ENCODE data around the gene POLR3A.
"Not testable (repeated sequence)": the region's sequence is repeated elsewhere in the genome, so short reads cannot be mapped to it uniquely, and the experiment has no call there.

The POLR3A gene

DNA sequence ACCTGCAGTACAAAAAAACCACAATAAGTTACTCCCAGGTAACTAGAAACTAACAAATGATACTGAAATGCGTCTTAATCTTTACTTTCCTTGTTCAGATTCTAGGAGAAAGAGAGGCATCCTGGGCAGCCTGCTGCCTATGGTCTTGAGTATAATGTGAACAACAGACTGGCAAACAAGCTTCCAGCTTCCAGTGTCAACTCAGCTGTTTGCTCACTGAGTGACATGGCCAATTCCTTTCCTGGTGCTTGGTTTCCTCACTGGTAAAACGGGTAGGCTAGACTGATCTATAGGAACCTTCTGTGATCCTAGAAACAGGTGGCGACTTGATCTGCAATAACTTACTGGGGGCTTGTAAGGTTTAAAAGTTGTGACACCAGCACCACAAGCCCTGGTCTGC, 10.1 kb downstream of the POLR3A start:
- no peak for DNase-seq (ENCODE audit: low read depth)

DNA sequence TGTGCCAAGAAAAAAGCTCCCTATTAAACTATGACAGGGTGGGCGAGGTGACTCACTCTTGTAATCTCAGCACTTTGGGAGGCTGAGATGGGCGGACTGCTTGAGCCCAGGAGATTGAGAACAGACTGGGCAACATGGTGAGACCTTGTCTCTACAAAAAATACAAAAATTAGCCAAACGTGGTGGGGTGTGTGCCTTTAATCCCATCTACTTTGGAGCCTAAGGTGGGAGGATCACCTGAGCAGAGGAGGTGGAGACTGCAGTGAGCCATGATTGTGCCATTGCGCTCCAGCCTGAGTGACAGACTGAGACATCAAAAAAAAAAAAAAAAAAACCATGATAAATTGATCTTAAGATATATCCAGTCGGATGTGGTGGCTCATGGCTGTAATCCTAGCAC, 11.5 kb downstream of the POLR3A start:
- no peak for DNase-seq (ENCODE audit: low read depth)

DNA sequence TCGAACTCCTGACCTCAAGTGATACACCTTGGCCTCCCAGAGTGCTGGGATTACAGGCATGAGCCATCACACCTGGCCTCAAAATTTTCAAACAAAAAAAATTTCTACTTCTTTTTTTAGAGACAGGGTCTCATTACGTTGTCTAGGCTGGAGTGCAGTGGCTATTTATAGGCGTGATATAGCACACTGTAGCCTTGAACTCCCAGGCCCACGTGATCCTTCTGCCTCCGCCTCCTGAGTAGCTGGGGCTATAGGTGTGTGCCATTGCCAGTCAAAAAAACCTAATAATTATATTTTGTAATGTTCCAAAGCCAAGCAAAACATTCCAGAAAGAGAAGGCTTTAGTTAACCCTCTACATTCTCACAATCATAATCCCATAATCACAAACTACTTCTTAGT, 13.8 kb downstream of the POLR3A start:
- DNase-seq (ENCODE audit: low read depth): no peak

DNA sequence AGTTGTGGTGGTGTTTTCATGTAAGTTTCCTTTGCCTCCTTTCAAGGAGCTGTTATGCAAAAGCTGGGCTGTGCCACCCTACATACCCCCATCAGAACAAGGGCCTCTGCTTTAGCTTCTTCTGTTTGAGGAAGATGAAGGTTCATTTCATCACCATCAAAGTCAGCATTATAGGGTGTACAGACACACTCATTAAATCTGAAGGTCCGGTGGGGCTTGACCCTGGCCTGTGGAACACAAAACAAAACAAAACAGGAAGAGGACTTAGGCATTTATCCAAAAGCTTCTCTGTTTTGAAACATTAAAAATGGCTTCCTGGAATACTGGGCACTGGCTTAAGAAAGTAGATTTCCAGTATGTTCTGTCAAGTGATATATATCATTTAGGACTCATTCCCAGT, 15.8 kb downstream of the POLR3A start:
- no peak for DNase-seq (ENCODE audit: low read depth)

DNA sequence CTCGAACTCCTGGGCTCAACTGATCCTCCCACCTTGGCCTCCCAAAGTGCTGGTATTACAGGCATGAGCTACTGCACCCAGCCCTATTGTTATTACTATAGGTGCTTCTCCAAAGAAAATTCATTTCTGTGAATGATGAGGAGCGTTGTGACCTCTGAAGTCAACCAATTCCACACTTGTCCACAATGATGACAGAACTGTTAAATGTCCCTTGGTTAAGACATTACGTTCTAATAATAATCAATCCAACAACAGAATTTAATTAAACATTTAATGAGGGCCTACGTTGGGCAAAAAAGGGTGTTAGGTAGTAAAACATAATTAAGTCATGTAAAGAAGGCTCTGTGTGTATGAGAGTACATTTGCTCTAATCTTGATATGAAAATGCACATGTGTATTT, 18.2 kb downstream of the POLR3A start:
- DNase-seq (ENCODE audit: low read depth): no peak

DNA sequence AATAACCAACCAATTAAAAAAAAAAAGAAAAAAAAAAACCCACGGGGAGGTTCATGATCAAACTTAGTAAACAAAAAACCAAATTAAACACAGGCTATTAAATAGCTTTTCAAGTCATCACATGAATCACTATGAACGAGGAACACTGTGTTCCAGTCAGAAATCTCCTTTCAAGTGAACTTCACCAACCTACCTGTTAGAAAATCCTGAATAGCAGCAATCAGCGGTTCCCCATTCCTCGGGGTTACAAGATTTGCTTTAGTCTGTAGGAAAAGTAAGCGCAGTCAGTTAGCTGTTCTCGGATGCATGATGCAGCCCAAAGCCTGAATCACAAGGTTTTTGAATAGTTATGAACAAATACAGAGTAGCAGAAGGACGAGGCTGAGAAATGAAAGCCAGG, 19.0 kb downstream of the POLR3A start:
- DNase-seq (ENCODE audit: low read depth): no peak

DNA sequence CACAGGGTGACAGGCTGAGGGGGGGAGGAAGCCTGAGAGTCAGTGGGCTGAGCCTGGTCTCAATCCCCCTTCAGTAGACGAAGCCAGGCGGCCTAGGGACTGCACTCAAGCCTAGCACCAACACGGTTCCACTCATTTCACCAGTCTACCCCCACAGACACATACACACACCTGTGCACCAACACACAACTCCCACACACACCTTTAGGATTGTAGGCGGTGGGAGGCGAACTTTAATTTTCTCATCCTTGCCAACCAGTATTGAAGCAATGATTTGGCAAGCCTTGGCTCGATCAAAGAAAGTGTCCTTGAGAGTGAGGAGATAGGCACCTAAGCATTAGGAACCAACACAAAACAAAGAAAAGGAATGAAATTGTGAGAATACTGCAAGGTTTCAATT, 19.7 kb downstream of the POLR3A start:
- DNase-seq (ENCODE audit: low read depth): no peak

DNA sequence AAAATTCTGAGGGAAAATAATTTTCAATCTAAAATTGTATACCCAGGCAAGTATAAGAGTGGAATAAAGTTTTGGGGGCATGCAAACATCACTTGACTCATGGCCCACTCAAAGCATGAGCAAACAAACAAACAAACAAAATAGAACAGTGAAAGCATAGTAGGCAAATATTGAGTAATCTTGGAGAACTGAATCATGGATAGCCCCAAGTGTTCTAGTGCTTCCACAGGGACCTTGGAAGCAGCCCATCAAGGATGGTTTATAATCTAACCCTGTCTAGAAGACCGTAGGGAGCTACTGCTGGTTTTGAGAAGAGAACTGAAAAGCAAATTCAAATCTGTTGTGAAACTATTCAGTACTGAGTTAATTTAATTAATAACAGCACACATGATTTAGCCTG, 22.1 kb downstream of the POLR3A start:
- DNase-seq (ENCODE audit: low read depth): no peak

DNA sequence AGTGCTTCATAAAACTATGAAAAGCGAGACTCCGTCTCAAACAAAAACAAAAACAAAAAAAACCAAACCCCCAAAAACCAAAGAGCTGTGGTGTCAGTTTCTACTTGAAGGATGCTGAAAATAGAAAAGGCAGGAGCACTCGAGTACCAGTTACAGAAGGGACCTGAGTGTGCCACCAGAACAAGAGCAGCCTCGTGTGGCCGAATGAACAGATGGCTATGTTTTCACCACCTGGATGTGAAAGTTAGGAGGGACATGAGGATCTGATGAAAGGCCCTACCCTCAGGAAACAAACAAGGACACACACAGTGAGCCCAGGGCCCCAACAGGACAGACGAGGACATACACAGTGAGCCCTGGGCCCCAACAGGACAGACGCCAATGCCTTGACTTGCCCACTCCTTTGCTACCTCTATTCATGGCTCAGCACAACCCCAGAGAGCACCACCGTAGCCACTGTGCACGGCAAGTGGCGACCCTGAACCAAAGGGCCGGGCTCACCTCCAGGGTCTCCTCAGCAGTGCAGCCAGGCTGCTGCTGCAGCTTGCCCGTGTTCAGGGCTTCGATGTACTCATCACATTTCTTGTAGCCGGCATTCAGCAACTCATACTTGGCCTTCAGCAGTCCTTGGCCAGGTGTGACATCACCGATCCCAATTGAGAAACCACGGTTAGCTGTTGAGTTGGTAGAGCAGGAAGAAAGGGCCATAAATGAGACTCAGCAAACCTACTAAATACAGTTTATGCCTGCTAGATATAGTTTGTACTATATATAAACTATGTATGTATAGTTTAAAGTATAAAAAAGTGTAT, 24.9 kb downstream of the POLR3A start:
- no peak for DNase-seq (ENCODE audit: low read depth)

DNA sequence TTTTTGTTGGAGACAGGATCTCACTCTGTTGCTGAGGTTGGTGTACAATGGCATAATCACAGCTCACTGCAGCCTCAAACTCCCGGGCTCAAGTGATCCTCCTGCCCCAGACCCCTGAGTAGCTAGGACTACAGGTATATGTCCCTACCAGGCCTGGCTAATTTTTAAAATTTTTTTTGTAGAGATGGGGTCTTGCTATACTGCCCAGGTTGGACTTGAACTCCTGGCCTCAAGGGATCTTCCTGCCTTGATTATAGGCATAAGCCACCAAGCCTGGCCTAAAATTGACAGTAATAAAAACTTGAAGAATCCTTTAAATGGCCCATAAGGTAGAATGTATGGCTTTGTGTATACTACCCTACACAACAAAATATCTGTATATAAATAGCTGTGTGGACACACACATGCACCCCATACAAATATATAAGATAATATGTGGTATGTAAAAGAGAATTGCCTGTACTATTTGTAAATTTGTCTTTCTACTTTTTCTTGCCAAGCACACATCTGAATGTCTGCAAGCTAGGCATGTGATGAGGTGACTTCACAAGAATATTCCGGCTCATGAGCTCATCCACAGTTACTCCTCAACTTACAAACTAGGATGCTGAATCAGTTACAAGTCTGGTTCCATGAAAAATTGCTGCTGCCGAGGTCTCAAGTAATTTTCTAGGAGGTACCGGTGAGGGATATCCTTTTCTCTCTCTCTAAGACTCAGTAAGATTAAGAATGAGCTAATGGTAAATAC, 26.6 kb downstream of the POLR3A start:
- DNase-seq (ENCODE audit: low read depth): no peak

DNA sequence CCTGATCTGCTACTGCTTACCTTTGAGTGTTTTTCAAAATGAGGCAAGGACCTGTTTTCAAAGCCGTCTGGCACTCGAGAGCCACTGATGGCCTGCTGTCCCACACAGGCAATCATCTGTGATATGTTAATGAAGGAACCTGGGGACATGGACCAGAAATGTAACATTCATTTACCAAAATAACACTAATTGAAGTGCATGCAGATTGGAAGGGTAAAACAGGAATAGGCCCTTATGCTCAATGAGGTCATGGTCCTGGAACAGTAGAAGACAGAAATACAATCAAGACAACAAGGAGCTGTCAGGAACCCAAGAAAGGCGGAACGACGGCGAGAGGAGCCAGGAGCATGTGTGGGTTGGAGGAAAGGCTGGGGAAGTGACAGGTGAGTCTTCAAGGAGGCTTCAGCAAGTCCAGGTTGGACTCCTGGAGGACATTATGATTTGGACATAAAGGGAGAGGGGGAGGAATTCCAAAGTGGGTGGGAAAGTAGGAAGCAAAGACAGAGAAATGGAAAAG, 28.3 kb downstream of the POLR3A start:
- DNase-seq (ENCODE audit: low read depth): no peak

DNA sequence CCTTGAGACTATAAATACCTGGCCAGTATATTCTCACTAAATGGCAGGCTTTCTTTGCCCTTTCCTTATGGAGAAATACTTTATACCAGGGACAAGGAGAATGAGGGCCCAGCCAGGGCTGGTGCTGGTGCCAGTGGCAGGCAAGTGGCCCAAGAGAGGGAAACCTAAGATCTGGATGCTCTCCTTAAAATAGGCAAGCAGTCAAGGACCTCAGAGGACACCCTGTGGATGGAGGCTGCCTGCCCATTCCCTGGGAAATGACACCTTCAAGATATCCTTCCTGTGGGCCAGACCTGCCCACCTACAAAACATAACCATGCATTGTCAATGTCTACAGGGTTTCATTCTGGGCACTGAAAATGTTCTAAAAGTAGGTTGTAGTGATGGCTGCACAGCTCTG, 29.1 kb downstream of the POLR3A start:
- no peak for DNase-seq (ENCODE audit: low read depth)

DNA sequence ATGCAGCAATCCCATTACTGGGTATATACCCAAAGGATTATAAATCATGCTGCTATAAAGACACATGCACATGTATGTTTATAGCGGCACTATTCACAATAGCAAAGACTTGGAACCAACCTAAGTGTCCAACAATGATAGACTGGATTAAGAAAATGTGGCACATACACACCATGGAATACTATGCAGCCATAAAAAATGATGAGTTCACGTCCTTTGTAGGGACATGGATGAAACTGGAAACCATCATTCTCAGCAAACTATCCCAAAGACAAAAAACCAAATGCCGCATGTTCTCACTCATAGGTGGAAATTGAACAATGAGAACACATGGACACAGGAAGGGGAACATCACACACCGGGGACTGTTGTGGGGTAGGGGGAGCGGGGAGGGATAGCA, 30.5 kb downstream of the POLR3A start:
- DNase-seq (ENCODE audit: low read depth): not testable (repeated sequence)

DNA sequence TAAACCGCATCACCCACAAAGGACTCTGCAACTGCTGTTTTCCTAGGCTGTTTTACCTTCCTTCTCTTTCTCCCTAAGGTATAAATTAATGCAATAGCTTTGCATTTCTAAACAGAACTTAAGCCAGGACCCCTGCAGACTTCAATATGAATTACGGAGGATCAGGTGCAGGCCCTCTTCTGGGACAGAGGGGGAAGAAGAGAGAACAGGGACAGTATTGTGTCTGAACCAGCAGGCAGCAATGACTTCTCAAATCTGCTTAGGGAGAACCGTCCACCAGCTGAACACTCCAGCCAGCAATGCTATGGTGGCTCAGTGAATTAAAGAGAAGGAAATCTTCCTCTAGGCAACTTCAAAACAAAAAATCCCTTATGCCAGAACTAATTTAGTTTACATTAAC, 35.7 kb downstream of the POLR3A start:
- no peak for DNase-seq (ENCODE audit: low read depth)

DNA sequence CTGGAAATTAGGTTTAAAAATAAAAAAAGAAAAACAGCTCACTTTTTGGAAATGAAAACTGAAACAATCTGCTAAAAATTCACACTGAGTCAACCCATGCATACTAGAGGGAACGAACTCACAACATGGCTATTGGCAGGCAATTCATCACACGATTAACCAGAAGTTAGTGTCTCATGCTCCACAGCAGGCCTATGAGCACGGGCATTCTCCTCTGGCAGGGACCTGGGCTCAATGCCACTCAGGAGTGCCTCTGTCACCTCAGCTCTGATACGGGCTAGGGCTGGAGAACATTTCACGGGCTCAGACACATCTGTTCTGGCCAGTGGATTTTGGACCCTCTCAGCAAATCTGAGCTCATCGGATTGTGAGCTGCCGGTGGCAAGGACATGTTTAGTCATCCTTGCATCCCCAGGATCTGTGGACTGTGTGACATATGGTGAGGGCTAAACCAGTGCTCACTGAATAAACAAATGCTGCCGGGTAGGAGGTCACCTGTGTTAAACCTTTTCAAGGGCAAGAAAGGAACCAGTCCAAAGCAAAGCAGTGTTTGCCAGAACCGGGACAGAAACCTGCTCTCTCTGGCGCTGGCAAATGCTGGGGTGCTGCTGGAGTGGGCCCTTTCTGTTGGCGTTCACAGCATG, 40.1 kb downstream of the POLR3A start:
- no peak for DNase-seq (ENCODE audit: low read depth)

DNA sequence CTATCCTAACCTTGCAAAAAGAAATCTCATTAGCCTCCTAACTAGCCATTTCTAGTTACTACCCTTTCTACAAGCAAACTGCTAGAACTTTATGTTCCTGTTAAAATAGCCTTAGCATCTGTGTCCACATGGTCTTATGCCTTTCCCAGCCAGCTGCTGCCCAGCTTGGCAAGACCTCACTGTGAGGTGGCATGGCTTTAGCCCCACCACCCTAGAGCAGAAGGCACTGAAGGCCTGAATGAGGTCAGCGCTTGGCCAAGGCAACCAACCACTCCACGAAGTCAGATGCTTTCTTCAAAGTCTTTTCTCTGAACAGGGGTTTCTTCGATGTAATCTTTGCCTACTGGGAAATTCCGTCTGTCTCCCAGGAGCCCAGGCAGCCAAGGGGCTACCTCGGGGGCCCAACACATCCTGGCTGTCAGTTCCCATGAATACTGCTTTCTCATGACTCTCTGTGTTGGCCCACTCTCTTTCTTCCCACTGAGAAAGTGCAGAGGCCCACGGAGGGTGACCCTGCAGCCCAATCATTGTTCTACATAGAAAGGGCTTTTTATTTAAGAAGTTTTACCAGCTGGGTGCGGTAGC, 41.6 kb downstream of the POLR3A start:
- DNase-seq (ENCODE audit: low read depth): no peak

DNA sequence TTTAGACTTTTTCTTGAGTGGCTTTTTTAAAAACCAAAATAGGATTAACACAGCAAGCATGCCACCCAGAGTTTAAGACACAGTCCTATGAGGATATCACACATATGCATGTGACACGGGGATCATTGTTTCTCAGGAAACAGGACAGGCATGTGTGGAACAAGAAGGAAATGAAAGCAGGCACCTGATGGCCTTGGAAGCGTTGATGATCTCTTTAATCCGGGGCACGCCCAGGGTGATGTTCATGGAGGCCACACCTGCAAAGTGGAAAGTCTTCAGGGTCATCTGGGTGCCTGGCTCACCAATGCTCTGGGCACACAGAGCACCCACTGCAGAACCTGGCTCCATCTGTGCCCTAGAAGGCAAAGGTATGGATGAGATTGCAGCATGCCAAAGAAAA, 44.3 kb downstream of the POLR3A start:
- DNase-seq (ENCODE audit: low read depth): no peak

DNA sequence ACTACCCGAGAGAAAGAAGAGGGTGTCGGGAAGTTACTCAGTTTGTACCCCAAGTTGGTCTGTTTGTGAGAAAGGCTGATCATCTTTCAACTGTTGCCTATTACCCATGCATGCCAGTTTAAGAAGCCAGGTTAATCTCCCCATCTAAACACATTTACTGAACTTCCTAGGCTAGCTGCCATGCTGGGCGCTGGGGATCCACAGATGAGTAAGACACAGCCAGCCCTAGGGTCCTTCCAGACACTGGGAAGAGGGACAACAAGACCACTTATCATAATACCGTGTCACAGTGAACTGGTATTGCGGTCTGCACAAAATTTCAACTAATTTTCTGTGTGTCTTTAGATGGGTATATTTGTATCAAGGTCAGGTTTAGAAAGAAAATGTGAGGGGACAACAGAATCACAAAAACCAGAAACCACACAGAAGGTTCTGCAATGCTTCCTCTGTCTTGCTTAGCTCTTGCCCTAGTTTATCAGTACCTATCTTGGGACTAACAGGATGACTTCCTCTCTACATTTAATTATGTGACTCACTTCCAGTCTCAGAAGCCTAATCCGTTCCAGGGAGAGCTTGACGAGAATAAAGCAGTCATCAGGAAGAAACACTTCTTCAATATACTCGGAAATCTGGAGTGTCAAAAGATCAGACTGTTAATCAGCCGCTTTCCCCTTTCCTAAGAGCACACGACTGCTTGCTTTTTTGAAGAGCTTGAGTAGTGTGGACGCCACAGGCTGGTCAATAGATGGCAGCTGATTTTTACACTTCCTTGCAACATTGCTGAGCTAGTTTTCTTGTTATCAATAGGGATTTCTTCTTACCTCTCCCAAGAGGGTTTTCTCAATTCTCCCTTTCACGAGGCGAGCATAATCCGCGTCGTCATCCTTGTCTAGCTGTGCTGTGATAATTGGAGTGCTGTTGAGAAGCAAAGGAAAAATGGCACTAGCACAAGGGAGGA, 45.7 kb downstream of the POLR3A start:
- DNase-seq (ENCODE audit: low read depth): no peak

DNA sequence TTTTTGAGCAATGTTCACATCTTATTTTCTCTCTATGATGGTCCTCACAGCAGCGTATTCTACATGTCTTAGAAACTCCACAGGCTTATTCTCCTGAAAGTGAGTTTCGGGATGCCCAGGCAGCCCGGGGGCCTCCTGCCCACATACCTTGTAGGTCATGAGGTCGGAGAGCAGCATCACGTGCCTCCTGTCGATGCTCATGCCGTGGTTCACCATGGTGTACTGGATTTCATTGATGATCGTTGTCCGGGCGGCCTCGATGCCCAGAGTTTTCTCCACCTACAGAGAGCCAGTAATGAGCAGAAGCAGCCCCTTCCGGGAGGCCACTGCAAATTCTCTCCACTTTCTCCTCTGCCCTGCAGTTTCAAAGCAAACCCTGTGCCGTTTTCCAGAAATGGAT, 48.0 kb downstream of the POLR3A start:
- DNase-seq (ENCODE audit: low read depth): no peak

DNA sequence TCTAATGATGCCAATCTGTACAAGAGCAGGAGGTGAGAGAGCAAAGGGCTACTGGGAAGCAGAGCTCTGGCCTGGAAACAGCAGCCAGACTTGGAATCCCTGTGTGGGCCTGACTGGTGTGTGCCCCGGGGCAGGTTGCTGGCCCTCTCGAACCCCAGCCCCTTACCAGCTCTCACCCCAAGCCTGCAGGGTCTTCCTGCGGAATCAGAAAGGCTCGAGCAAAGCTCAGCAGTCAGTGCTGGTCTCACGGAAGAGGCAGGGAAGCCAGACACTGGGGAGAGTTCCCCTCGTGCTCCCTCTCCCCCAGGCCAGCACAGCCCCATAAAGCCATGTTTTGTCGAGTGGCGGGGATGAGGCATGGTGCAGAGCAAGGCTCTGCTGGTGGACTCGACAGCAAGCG, 50.1 kb downstream of the POLR3A start:
- no peak for DNase-seq (ENCODE audit: low read depth)

DNA sequence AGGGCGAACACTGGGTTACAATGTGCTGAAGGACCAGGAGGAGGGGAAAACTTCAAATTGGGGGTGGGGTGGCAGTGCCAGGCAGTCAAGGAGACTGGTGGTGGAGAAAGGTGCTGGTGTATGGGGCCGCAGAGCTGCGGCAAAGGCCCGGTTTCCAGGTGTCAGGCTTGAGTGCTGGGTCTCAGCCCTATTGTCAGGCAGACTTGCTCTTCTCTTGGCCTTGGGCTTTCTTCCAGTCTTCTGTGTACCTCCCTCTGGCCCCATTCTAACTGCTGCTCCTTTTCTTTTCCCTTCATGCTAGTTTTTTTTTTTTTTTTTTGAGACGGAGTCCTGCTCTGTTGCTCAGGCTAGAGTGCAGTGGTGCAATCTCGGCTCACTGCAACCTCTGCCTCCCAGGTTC, 51.0 kb downstream of the POLR3A start:
- no peak for DNase-seq (ENCODE audit: low read depth)

Measured in stimulated activated CD8-positive, alpha-beta memory T cell treated with anti-CD3 and anti-CD28 coated beads, Interleukin-15, amount 100 ng/mL, for 1 hour (primary cell).